HUES6 (cell line): ENCODE measurements around the gene SPAG5.

Experiments
- H3K27ac ChIP-seq: 2 replicates; pipeline ENCODE4 v1.7.0; 2013; ENCODE audit warnings: low read depth, mild to moderate bottlenecking, low read length, inconsistent platforms
- H3K27me3 ChIP-seq: 2 replicates; pipeline ENCODE4 v1.6.1; 2013; ENCODE audit warnings: low read length; ENCODE audit not compliant: control insufficient read depth, insufficient read depth
- H3K36me3 ChIP-seq: 2 replicates; pipeline ENCODE4 v1.6.1; 2013; ENCODE audit warnings: low read length; ENCODE audit not compliant: control insufficient read depth, insufficient read depth
- H3K4me1 ChIP-seq: 2 replicates; pipeline ENCODE4 v1.6.1; 2013; ENCODE audit warnings: low read length; ENCODE audit not compliant: control insufficient read depth, insufficient read depth
- H3K4me3 ChIP-seq: 2 replicates; pipeline ENCODE4 v1.5.1; 2013; ENCODE audit warnings: low read depth, low read length
- H3K9ac ChIP-seq: one replicate; pipeline ENCODE4 v1.6.1; 2013; ENCODE audit warnings: mild to moderate bottlenecking, low read length
- H3K9me3 ChIP-seq: 2 replicates; pipeline ENCODE4 v1.6.1; 2013; ENCODE audit warnings: low read depth, low read length; ENCODE audit not compliant: control insufficient read depth, insufficient read depth

SPAG5 gene

DNA sequence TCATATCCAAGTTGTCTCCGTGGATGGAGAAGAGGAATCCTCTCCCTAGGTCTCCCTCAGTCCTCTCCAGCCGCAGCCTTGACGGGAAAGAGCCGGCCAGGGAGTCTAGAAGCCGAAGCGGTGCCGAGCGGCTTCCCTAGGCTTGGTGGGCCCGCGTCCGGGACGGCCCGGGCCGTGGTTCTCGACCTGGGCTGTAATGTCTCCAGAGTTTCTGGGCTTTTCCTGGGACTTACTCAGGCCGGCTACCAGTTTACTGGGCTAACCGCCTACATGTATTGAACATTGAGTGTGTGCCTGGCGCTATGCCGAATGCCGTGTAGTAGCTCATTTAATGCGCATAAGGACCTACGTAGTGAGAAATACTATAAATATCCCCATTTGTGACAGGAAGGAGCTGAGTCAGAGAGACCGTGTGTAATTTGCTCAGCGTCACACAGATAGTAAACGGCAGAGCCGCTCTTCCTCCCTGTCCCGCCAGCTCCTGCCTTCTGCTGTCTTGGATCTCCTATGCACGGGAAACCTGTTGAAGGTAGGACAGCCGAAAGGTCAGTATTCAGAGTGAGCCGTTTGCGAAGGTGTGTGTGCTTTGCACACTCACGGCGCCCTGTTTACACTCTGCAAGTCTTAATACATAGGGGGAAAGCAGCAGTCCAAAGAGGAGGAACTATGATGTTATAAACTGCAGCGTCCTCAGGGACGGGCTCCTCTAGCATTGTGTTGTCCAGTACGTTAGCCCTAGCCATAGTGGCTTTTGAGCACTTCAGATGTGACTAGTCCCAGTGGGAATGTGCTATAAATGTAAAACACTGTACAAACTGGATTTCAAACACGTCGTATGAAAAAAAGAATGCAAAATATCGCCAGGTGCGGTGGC lies 723 bp upstream of the SPAG5 start:
- H3K9me3 ChIP-seq: no peaks in the 10 kb centered on the region
- H3K27me3 ChIP-seq: no peaks in the 10 kb centered on the region
- H3K27ac ChIP-seq: no peak overlapping the region; the same call in 1 of the 2 replicates
- H3K36me3 ChIP-seq: peaks cover 18% of the 10 kb centered on the region
- H3K4me3 ChIP-seq: peak overlapping the region; percentile 82
- H3K9ac ChIP-seq: peak overlapping the region; percentile 93
- H3K4me1 ChIP-seq: peaks cover 11% of the 10 kb centered on the region; the same call in 1 of the 2 replicates

DNA sequence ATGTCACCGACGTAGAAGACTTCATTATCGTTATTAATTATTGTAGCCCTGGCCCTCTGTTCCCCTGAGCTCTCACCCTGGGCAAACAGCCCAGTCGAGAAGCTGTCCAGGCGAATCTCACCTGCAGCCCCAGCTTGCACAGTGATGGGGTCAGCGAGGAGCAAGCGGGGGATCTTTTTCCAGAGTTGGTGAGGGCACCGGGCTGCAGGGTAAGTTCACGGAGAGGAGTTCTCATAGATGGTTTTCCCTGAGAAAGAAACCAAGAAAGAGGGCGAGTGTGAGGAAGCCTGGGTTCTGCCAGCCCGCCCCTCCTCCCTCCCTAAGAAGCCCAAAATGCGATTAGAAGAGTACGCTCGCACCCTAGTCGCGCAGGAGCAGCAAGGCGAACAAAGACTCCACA lies 436 bp downstream of the SPAG5 start:
- H3K9ac ChIP-seq: peak overlapping the region; percentile 93
- H3K9me3 ChIP-seq: no peaks in the 10 kb centered on the region
- H3K4me1 ChIP-seq: peaks cover 11% of the 10 kb centered on the region; the same call in 1 of the 2 replicates
- H3K27ac ChIP-seq: peak overlapping the region; percentile 70
- peak overlapping the region; percentile 82 for H3K4me3 ChIP-seq
- no peaks in the 10 kb centered on the region for H3K27me3 ChIP-seq
- peaks cover 20% of the 10 kb centered on the region for H3K36me3 ChIP-seq

DNA sequence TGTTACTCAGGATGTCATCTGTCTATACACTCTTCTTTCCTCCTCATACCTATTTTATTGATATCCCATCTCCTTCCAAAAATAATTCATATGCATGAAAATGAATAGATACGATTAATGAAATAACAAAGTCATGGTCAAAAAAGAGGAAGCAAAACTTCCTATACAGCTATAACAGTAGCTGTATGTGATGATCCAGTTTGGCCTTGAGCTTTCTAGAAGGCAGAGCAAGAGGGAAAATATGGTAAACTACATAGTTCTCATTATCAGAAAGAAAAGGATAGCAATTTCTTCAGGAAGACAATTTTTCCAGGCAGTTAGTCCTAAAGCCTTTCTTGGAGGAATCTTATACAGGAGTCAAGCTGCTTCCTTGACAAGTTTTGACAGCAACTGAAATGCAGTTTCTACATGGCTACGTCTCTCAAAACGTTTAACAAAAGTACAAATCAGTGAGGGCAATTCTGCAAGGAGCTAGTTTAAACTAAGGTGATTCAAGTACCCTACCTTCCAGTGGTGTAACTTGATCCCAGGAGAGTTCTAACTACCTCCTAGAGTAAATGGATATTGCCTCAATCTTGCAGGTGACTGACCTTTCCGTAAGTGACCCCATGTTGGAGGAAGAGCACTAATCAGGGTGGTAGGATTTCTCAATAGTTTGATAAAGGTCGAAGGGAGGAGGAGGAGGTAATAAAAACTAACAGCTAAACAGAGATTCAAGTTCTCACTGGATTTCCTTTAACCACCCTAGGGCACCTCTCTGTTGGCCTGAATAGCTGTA lies 1.0 kb downstream of the SPAG5 start:
- H3K4me1 ChIP-seq: peaks cover 11% of the 10 kb centered on the region; the same call in 1 of the 2 replicates
- no peaks in the 10 kb centered on the region for H3K27me3 ChIP-seq
- H3K36me3 ChIP-seq: peaks cover 26% of the 10 kb centered on the region
- H3K4me3 ChIP-seq: peak overlapping the region; percentile 82
- no peak overlapping the region; the same call in 1 of the 2 replicates for H3K27ac ChIP-seq
- H3K9ac ChIP-seq: peak overlapping the region; percentile 93
- no peaks in the 10 kb centered on the region for H3K9me3 ChIP-seq

DNA sequence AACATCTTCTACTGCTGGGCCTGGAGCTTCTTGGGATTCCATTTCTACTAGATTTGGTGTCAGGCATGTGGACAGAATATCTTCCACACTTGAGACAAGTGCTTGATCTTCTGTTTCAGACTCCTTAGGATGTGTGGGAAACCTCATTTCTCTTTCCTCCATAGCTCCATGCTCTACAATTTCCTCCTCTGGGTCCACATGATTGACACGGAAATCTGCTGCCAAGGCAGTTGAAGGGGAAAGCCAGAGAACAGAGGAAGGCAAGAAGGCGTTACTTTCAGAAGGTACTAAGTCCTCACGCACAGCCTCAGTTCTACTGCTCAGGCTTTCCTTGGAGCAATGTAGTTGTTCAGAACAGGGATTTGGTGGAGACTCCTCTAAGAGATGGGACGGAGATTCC lies 6.6 kb downstream of the SPAG5 start:
- Histone ChIP-seq H3K27me3 (no peaks in the 10 kb centered on the region), H3K36me3 (peaks cover 69% of the 10 kb centered on the region), H3K9me3 (no peaks in the 10 kb centered on the region)

GRCh38 chr17:28585851-28586250 lies 13.0 kb downstream of the SPAG5 start:
- H3K27me3 ChIP-seq: no peaks in the 10 kb centered on the region
- no peak overlapping the region for H3K27ac ChIP-seq
- peaks cover 90% of the 10 kb centered on the region for H3K36me3 ChIP-seq

More for the DNA sequence above, 6.6 kb downstream of the SPAG5 start:
- no peak overlapping the region for H3K27ac ChIP-seq
- no peaks in the 10 kb centered on the region for H3K4me1 ChIP-seq
- H3K9ac ChIP-seq: no peak overlapping the region
- H3K4me3 ChIP-seq: no peak overlapping the region

DNA sequence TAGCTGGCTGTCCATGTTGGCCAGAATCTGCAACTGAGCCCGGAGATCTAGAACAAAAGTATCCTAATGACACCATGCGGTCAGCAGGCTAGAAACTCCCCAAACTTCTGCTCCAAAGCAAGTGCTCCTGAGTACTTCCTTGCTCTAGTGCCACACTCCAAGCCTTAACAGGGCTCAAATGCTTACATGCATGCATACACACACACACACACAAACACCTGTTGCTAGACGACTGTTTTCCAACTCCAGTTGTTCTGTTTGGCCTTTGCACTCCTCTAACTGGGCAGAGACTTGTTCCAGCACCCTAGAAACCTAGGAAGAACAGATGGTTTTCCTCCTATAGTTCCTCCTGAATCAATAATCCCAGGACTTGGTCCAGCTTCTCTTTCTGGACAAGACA lies 14.4 kb downstream of the SPAG5 start:
- Histone ChIP-seq H3K27me3 (no peaks in the 10 kb centered on the region), H3K27ac (no peak overlapping the region), H3K36me3 (peaks cover 92% of the 10 kb centered on the region), H3K9ac (no peak overlapping the region), H3K4me1 (no peaks in the 10 kb centered on the region), H3K4me3 (no peak overlapping the region), H3K9me3 (no peaks in the 10 kb centered on the region)

More at GRCh38 chr17:28585851-28586250, 13.0 kb downstream of the SPAG5 start:
- Histone ChIP-seq H3K9ac (no peak overlapping the region), H3K9me3 (no peaks in the 10 kb centered on the region), H3K4me1 (no peaks in the 10 kb centered on the region), H3K4me3 (no peak overlapping the region)

DNA sequence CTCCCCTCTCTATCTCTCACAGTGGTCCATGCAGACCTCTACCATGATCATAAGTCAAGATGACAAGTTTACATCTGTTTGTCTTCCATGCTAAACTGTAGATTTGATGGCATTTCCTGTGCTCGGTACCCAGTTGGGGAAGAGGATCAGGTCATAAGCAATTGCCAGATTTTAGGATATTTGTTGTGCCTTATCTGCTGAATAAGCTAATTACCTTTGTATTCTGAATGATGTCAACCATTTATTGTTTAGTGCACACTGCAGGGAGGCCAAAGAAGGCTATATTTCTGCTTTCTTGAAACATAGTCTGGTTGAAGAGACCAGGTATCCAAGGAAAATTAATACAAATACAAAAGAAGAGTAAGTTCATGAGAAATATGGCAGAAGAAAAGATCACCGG lies 16.3 kb downstream of the SPAG5 start:
- Histone ChIP-seq H3K4me1 (peaks cover 4% of the 10 kb centered on the region; the same call in 1 of the 2 replicates), H3K9me3 (no peaks in the 10 kb centered on the region), H3K36me3 (peaks cover 94% of the 10 kb centered on the region), H3K27ac (no peak overlapping the region), H3K27me3 (no peaks in the 10 kb centered on the region), H3K4me3 (no peak overlapping the region), H3K9ac (no peak overlapping the region)

- no peaks in the 10 kb centered on the region for H3K9me3 ChIP-seq
- H3K27ac ChIP-seq: no peak overlapping the region
- H3K9ac ChIP-seq: no peak overlapping the region
- H3K4me3 ChIP-seq: no peak overlapping the region
- no peaks in the 10 kb centered on the region for H3K27me3 ChIP-seq
- H3K4me1 ChIP-seq: peaks cover 12% of the 10 kb centered on the region
- peaks cover 87% of the 10 kb centered on the region for H3K36me3 ChIP-seq
These were observed 17.9 kb downstream of the SPAG5 start for GRCh38 chr17:28580959-28581358.

GRCh38 chr17:28579526-28579925 lies 19.3 kb downstream of the SPAG5 start:
- H3K36me3 ChIP-seq: peaks cover 76% of the 10 kb centered on the region

GRCh38 chr17:28578246-28579195 lies 20.3 kb downstream of the SPAG5 start:
- Histone ChIP-seq H3K27ac (no peak overlapping the region), H3K4me3 (no peak overlapping the region), H3K4me1 (peaks cover 16% of the 10 kb centered on the region), H3K9ac (no peak overlapping the region), H3K36me3 (peaks cover 75% of the 10 kb centered on the region), H3K27me3 (no peaks in the 10 kb centered on the region), H3K9me3 (no peaks in the 10 kb centered on the region)

More at GRCh38 chr17:28579526-28579925, 19.3 kb downstream of the SPAG5 start:
- Histone ChIP-seq H3K4me3 (no peak overlapping the region), H3K9me3 (no peaks in the 10 kb centered on the region), H3K4me1 (peaks cover 16% of the 10 kb centered on the region), H3K9ac (no peak overlapping the region), H3K27ac (no peak overlapping the region), H3K27me3 (no peaks in the 10 kb centered on the region)
